ENCODE measurements around the gene SMOC1.

- TF ChIP-seq CTCF (conservative IDR thresholded peaks at IDR 0.05) (no peak), EZH2 (IDR thresholded peaks at IDR 0.05; ENCODE audit: low read depth) (no peak)
Measured at GRCh38 chr14:69959136-69959535, 79.9 kb downstream of the SMOC1 start.
